PC-3 (cell line): ENCODE measurements around the gene GALNTL6. TPM values are rescaled to one million over a fixed set of nuclear protein-coding genes. Genes with fewer than 3 reads are reported as not detected.

Experiments
- ATAC-seq: fragments of 200-7000 bp; cut with Tn5 transposase; 2 replicates; pipeline ENCODE4 v1.9.1; 2020; ENCODE audit warnings: mild to moderate bottlenecking, moderate library complexity
- BruUV-seq: library from RNA; stranded (reverse); fragments of 400-500 nt; replicated peaks from 2 replicates; lab custom pipeline; 2021; lab: Mats Ljungman, UMichigan
- CTCF ChIA-PET: fragments of 300-600 bp; sonication (Branson Sonifier 250); formaldehyde crosslinking; loops from one replicate; lab custom pipeline; 2022; ENCODE audit warnings: antibody characterized with exemption; lab: Charles Lee
- POLR2A ChIA-PET: fragments of 300-600 bp; sonication (Branson Sonifier 250); formaldehyde crosslinking; loops from one replicate; lab custom pipeline; 2022; ENCODE audit warnings: antibody characterized with exemption; ENCODE audit not compliant: unreplicated experiment; lab: Charles Lee
- DNase-seq: peaks from one replicate; pipeline ENCODE4 v3.0.0-alpha.2; 2015
- H2AFZ ChIP-seq: fragments of 300-600 bp; sonication (generic); 2 replicates; pipeline ENCODE4 v1.6.0; 2016; ENCODE audit warnings: antibody characterized with exemption, low read length
- H3F3A ChIP-seq: fragments of 300-600 bp; sonication (generic); one replicate; pipeline ENCODE4 v1.6.0; 2017; ENCODE audit warnings: antibody characterized with exemption, low read length, control low read depth, mild to moderate bottlenecking; ENCODE audit not compliant: unreplicated experiment
- H3K27ac ChIP-seq: fragments of 300-600 bp; sonication (generic); 2 replicates; pipeline ENCODE4 v1.5.1; 2016; ENCODE audit warnings: mild to moderate bottlenecking, low read length
- H3K27me3 ChIP-seq: fragments of 300-600 bp; sonication (generic); 2 replicates; pipeline ENCODE4 v1.6.1; 2016; ENCODE audit warnings: low read length, mixed read lengths
- H3K36me3 ChIP-seq: fragments of 300-600 bp; sonication (generic); 2 replicates; pipeline ENCODE4 v1.6.1; 2016; ENCODE audit warnings: low read depth, mixed run types, low read length, mixed read lengths
- H3K4me1 ChIP-seq: fragments of 300-600 bp; sonication (generic); 2 replicates; pipeline ENCODE4 v1.5.1; 2016; ENCODE audit warnings: low read length; ENCODE audit not compliant: insufficient read depth
- H3K4me2 ChIP-seq: fragments of 300-600 bp; sonication (generic); 2 replicates; pipeline ENCODE4 v1.6.0; 2016; ENCODE audit warnings: low read length
- H3K4me3 ChIP-seq: fragments of 300-600 bp; sonication (generic); 2 replicates; pipeline ENCODE4 v1.5.1; 2016; ENCODE audit warnings: mild to moderate bottlenecking, low read length, mixed read lengths
- H3K79me2 ChIP-seq: fragments of 300-600 bp; sonication (generic); 2 replicates; pipeline ENCODE4 v1.6.1; 2017; ENCODE audit warnings: low read length, mixed read lengths
- H3K9ac ChIP-seq: fragments of 300-600 bp; sonication (generic); 2 replicates; pipeline ENCODE4 v1.6.0; 2016; ENCODE audit warnings: mild to moderate bottlenecking, low read length
- H3K9me2 ChIP-seq: fragments of 300-600 bp; sonication (generic); replicated peaks from 2 replicates; pipeline ENCODE4 v1.6.1; 2016; ENCODE audit warnings: mixed run types, low read length, mixed read lengths
- H3K9me3 ChIP-seq: fragments of 300-600 bp; sonication (generic); 2 replicates; pipeline ENCODE4 v1.6.1; 2016; ENCODE audit warnings: low read length, mixed read lengths
- H4K20me1 ChIP-seq: fragments of 300-600 bp; sonication (generic); 2 replicates; pipeline ENCODE4 v1.6.1; 2016; ENCODE audit warnings: low read length, mixed read lengths
- CTCF ChIP-seq: fragments of 300-600 bp; sonication (generic); conservative IDR thresholded peaks from 2 replicates; pipeline ENCODE4 v1.5.1; 2017; ENCODE audit warnings: antibody characterized with exemption, low read depth, mild to moderate bottlenecking, low read length
- EZH2 ChIP-seq: fragments of 300-600 bp; sonication (generic); IDR thresholded peaks from one replicate; pipeline ENCODE4 v1.6.1; 2017; ENCODE audit warnings: antibody characterized with exemption, mild to moderate bottlenecking, low read length; ENCODE audit not compliant: unreplicated experiment
- EZH2phosphoT487 ChIP-seq: fragments of 300-600 bp; sonication (generic); IDR thresholded peaks from 2 replicates; pipeline ENCODE4 v1.6.1; 2018; ENCODE audit warnings: mild to moderate bottlenecking, antibody characterized with exemption, low read length, borderline replicate concordance
- intact Hi-C: fragments of 100-400 bp; cut with micrococcal nuclease; formaldehyde crosslinking; loops from 2 replicates; pipeline ENCODE4 v1.9.0; 2023
- total RNA-seq: library from RNA; depleted of rRNA; stranded (reverse); fragments of >200 nt; gene quantifications from 2 replicates; pipeline ENCODE4 v1.2.3, GENCODE V29; 2014

GALNTL6 gene
- total RNA-seq, 1 experiment from 2014 or later = not detected

- Histone ChIP-seq H3K9me3 (no peaks in the 10 kb centered on the region), H3K9me2 (no peaks in the 10 kb centered on the region), H4K20me1 (no peaks in the 10 kb centered on the region), H3K27me3 (no peaks in the 10 kb centered on the region), H2AFZ (no peak overlapping the region), H3K9ac (no peak overlapping the region), H3K4me3 (no peak overlapping the region), H3K79me2 (no peaks in the 10 kb centered on the region), H3K4me1 (no peaks in the 10 kb centered on the region; the same call in 1 of the 2 replicates), H3F3A (no peaks in the 10 kb centered on the region), H3K36me3 (no peaks in the 10 kb centered on the region), H3K4me2 (no peak overlapping the region), H3K27ac (no peak overlapping the region)
- DNase-seq (peak; percentile 9), ATAC-seq (no peak)
- ChIA-PET CTCF (no interaction called here), POLR2A (no interaction called here)
- TF ChIP-seq EZH2 (no peak), CTCF (no peak)
- intact Hi-C loops = no loop called here
- no TSS peak for BruUV-seq
Observed at GRCh38 chr4:172514011-172514410, 700.8 kb downstream of the GALNTL6 start.

- intact Hi-C loops = no loop called here
- no peaks in the 10 kb centered on the region; the same call in 1 of the 2 replicates for H3K4me1 ChIP-seq
- H3K9ac ChIP-seq = no peak overlapping the region
- ChIA-PET CTCF (no interaction called here), POLR2A (no interaction called here)
- H4K20me1 ChIP-seq = no peaks in the 10 kb centered on the region
- ATAC-seq (no peak), DNase-seq (no peak)
- H3F3A ChIP-seq = no peaks in the 10 kb centered on the region
- H3K4me3 ChIP-seq = no peak overlapping the region
- no peaks in the 10 kb centered on the region for H3K79me2 ChIP-seq
- H3K9me2 ChIP-seq = no peaks in the 10 kb centered on the region
- no TSS peak for BruUV-seq
- H3K36me3 ChIP-seq = no peaks in the 10 kb centered on the region
- no peak overlapping the region for H3K4me2 ChIP-seq
- no peaks in the 10 kb centered on the region for H3K27me3 ChIP-seq
- no peaks in the 10 kb centered on the region for H3K9me3 ChIP-seq
- H3K27ac ChIP-seq = no peak overlapping the region
- no peak for TF ChIP-seq EZH2phosphoT487
- no peak for TF ChIP-seq EZH2
- TF ChIP-seq CTCF = no peak
- no peak overlapping the region for H2AFZ ChIP-seq
Observed at GRCh38 chr4:172514801-172515200, 701.6 kb downstream of the GALNTL6 start.

GRCh38 chr4:172515266-172515879, 702.2 kb downstream of the GALNTL6 start:
- no peak overlapping the region for H3K4me3 ChIP-seq
- ATAC-seq (no peak), DNase-seq (no peak)
- no peak overlapping the region for H3K4me2 ChIP-seq
- no peak overlapping the region for H3K27ac ChIP-seq
- no peaks in the 10 kb centered on the region for H4K20me1 ChIP-seq
- ChIA-PET CTCF (no interaction called here), POLR2A (no interaction called here)
- TF ChIP-seq EZH2 = no peak
- TF ChIP-seq EZH2phosphoT487 = no peak
- no peak for TF ChIP-seq CTCF
- H3F3A ChIP-seq = no peaks in the 10 kb centered on the region
- intact Hi-C loops = no loop called here
- no peaks in the 10 kb centered on the region for H3K9me2 ChIP-seq
- no peaks in the 10 kb centered on the region for H3K27me3 ChIP-seq
- H3K36me3 ChIP-seq = no peaks in the 10 kb centered on the region
- no peaks in the 10 kb centered on the region for H3K79me2 ChIP-seq
- H3K4me1 ChIP-seq = no peaks in the 10 kb centered on the region; the same call in 1 of the 2 replicates
- H3K9me3 ChIP-seq = no peaks in the 10 kb centered on the region
- H2AFZ ChIP-seq = no peak overlapping the region
- no peak overlapping the region for H3K9ac ChIP-seq
- no TSS peak for BruUV-seq
